Activated CD4-positive, CD25-positive, alpha-beta regulatory T cell treated with anti-CD3 and anti-CD28 coated beads, Interleukin-2, amount 50 U/mL, for 16 hours (primary cell): ENCODE results near the gene PBXIP1.
"Not testable (repeated sequence)": the region's sequence is repeated elsewhere in the genome, so short reads cannot be mapped to it uniquely, and the experiment has no call there.

ENCODE experiments used
- DNase-seq: peaks from one replicate; pipeline ENCODE4 v3.0.0-alpha.2; 2020; ENCODE audit warnings: low read depth, low spot score

Gene PBXIP1

DNA sequence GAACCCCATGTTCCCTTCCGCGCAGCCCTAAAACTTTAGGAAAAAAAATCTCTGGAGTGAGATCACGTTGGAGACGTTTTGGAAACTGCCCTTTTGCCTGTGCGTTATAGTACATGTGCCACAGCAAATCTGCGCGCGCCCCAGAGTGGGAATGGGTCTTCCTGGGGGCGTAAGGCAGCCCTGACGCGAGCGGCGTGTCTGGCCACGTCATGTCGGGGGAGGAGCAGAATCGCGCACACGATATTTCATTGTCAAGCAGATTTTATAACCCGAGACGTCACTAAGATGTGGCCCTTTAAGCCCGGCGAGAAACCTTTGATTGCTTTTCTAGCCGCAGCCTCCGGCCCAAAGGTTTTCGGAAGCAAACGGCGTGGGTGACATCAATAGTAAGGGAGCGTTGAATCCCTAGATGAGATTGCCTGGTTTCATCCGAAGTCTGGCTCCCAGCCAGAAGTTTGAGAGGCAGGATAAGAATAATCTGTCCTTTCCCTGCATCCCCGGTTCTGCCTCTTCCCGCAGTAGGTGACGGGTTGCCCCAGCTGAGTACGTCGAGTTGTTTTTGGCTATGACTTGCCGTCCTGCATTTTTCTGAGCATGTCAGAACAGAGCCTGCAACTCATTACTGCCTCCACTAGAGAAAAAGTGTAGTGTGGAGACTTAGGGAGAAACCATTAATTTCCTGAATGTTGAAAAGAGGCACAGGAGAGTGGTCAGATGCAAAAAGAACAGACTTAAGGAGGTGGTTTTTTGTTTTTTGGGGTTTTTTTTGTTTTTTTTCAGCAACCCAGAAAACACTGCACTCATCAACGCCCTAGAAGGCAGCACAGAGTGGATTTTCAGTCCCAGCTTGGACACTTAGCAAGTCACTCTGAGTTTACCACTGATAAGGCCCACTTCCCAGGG, 18.6 kb downstream of the PBXIP1 start:
- peak; percentile 82 for DNase-seq

DNA sequence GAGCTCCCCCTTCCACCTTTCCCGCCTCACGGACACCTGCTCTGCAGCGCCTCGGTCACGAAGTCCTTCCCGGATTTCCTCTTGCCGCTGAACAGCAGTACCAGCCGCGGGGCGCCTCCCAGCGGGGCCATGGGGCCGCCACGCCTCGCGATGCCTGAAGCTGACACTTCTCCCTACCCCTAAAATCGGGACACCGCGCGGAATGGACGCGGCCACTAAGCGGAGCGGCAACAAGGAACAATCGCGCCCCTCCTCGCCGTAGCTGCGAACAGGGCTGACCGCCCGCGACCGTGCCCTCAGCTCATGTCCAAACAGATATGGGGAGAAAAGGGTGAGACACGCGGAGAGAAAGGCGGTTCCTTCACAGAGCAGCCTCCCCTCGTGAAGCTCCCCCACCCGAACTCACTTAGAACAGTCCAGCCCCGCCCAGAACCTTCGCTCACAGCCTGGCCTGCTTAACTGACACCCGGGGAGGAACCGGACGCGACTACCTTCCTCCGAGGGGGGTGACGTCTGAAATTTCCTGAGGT, 19.3 kb downstream of the PBXIP1 start, which contains the start of gene PMVK:
Gene PMVK, minus strand, starts transcription at position 165 of the 530 bp plus-strand sequence. Its CDS starts 34 bp downstream, at position 131.
- DNase-seq: peak; percentile 92

GRCh38 chr1:154935749-154936554, 19.9 kb downstream of the PBXIP1 start:
- DNase-seq: no peak

DNA sequence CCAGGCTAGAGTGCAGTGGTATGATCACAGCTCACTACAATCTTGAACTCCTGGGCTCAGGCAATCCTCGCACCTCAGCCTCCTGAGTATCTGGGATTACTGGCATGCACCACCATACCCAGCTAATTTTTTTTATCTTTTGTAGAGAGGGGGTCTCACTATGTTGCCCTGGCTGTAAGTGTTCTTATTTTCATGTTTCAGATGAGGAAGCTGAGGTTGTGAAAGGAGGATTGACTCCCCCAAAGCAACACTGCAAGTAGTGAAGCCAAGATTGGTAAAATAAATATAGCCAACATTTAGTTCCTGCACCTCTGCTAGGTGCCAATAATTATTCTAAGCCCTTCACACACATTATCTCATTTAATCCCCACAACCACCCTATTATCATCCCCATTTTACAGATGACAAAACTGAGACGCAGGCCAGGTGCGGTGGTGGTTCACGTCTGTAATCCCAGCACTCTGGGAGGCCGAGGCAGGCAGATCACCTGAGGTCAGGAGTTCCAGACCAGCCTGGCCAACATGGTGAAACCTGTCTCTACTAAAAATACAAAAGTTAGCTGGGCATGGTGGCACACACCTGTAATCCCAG, 21.4 kb downstream of the PBXIP1 start:
- no peak for DNase-seq

- DNase-seq: no peak
These were observed 23.9 kb downstream of the PBXIP1 start for GRCh38 chr1:154931940-154932487.

DNA sequence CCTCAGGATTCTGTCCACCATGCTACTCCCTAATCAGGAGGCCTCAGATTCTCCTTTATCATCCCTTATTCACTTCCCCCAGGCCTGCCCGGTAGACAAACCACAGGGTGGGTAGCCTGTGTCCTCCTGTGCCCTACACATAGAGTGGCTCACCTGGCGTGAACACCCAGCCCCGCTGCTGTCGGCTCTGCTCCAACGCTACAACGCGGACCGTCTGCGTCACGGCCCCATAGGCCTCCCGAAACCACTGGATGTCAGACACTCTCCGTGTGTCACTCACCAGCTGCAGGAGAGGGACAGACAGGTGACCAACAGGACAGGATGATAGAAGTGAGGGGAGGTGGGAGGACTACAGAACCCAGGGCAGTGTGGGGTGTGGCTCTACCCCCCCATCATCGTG, 29.7 kb downstream of the PBXIP1 start:
- DNase-seq: no peak

GRCh38 chr1:154925335-154926170, 30.3 kb downstream of the PBXIP1 start:
- DNase-seq: no peak

DNA sequence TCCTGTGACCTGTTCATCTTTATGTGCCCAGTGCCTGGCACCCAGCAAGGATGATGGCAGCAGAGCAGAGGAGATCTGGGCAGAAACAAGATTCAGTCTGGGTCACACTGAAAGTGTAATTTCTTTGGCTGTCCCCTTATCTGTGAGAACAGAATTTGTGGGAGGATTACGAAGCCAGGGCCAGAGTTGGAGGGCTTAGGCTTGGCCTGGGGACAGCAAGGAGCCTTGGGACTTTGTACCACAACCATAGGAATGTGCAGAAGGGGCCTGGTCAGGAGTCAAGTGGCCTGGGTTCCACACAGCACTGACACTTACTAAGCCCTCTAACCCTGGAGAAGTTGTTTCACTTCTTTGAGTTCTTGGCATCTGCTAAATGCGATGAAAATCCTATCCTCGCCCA, 32.2 kb downstream of the PBXIP1 start:
- DNase-seq: no peak

DNA sequence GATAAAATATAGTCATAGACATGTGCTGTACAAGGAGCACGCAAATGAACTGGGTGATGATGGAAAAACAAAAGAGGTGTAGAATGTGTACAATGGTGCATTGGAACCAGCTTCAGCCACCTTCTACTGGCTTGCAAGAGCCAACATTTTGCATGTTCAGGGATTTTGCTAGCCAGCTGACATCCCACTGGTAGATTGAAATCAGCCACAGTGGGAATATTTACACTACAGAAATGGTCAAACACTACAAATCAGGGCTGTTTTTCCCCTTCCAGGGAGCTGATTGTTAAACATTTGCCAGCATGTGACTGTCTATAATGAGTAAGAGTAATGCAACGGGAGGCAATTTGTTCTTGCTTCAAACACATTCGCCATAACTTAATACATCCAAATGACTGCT, 42.6 kb downstream of the PBXIP1 start:
- DNase-seq: no peak

DNA sequence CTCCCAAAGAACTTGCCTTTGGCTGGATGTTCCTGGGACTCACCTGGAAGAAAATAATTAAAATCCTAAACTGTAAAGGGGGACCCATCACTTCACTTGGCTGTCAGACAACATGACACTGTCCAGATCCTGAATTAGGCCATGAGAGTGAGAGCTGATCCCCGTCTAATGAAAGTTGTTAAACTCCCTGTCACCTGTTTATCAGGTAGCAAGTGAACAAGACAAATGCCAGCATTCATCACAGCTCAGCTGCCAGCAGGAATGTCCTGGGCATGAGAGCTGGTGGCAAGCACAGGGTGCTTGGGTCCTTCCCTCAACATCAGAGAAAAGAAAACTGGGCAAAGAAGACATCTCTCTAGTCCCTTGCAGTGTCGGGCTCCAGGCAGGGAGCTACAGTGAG, 43.1 kb downstream of the PBXIP1 start:
- no peak for DNase-seq

DNA sequence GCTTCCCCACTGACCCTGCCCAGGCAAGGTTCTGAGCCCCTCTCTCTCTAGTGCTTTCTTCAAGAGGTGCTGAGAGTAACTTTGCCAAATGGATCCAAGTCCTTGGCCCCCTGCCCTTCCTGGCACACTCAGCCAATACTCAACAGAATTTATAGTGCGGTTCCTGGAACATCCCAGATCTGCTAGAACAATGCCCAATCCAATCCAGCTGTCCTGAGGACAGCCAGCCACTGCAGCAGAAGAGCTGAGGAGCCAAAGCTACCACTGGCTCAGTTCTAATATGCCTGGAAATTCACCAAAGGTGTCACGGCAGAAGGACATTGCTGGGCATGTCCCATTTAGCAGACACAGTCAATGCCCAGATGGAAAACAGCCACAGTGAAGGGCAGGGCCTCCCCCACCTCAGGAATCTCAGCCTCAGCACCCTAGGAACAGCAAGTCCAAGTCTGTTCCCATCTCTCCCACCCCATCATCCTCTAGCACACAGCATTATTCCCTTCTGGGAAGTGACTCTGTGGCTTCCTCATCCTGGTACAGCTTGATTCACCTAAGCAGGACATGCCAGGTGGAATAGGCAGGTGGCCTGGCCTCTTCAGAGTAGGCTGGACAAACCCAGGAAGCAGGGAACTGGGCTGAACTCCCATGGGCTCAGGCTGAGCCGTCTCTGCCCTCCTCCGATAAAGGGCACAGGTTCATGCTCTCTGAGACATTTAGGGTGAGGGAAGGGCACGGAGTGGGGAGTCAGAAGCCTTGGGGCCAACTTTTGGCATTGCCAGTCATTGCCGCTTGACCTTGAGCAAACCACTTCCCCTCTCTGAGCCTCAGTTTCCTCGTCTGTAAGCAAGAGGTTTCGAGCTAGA, 44.0 kb downstream of the PBXIP1 start:
- DNase-seq: no peak

DNA sequence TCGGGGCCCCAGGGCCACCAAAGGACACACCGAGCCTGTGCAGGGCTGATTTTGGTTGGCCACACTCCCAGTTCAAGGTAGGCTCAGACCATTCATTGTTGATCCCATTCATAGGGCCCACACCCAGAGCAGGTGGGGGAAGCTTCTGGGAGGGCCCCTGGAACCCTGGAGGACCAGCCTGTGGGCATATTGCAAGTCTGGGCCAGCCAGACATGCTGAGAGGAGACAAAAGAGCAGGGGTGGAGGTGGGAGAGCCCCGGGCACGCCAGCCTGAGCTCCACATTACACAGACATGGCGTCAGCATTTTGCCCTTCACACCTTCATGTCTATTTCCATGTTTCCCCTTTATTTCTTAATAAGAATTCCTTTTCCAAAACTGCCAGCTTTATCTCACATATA, 45.0 kb downstream of the PBXIP1 start:
- no peak for DNase-seq

GRCh38 chr1:154908937-154909336, 47.0 kb downstream of the PBXIP1 start:
- no peak for DNase-seq

DNA sequence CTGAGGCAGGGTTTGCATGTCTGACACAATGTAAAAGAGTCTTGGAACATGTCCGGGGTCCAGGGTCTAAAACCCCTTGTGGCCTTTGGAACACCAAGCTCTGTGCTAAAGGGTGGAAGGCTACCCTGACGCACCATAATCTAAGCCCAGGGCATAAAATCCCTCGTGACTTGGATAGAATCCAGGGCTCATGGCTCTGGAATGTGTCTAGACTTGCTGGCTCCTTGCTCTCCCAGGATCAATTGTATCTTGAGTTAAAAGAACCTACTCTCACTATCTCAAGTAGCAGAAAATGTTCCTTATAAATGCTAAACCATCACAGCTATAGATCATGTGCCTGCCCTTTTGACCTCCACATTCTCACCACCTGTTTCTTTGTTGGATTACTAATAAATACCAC, 47.8 kb downstream of the PBXIP1 start:
- not testable (repeated sequence) for DNase-seq

- no peak for DNase-seq
These were observed 49.2 kb downstream of the PBXIP1 start for GRCh38 chr1:154906621-154907081.

DNA sequence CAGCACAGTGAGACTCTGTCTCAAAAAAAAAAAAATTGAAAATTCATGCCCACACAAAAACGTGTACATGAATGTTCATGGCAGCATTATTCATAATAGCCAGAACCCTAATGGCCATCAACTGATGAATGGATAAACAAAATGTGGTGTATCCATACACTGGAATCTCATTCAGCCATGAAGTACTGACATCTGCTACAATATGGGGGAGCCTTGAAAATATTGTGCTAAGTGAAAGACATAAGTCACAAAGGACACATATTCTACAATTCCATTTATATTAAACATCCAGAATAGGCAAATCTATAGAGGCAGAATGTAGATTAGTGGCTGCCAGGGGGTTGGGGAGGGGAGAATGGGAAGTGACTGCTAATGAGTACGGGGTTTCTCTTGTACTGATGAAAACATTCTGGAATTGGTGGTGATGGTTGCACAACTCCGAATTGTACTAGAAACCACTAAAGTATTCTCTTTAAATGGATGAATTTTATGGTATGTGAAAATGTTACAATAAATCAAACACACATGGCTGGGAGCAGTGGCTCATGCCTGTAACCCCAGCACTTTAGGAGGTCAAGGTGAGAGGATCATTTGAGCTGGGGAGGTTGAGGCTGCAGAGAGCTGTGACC, 52.8 kb downstream of the PBXIP1 start:
- DNase-seq: no peak

DNA sequence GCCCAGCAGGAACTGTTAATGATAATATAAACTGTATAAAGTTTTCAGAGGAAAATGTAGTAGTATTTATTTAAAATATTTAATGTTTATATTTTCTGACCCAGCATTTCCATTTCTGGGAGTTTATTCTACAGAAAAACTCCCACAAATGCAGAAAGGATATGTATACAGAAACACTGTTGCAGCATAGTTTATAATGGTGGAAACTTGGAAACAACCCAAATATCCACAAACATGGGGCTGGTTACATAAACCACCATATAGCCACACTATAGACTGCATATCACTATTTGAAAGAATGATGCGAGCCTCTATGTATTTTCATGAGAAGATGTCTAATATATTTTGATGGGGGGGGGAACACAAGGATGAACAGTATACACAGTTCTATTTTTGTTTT, 54.3 kb downstream of the PBXIP1 start:
- DNase-seq: no peak

GRCh38 chr1:154899041-154899440, 56.9 kb downstream of the PBXIP1 start:
- no peak for DNase-seq

- no peak for DNase-seq
These were observed 59.1 kb downstream of the PBXIP1 start for GRCh38 chr1:154896771-154897286.
